Adrenal gland (tissue), 12 donors: ENCODE measurements around the gene ZIC2. TPM values are rescaled to one million over a fixed set of nuclear protein-coding genes. Genes with fewer than 3 reads are reported as not detected.

Experiments used
- DNase-seq, 7 donors: peaks; one replicate each; pipeline ENCODE4 v3.0.0-alpha.2; 2019 to 2020
- H3K27ac ChIP-seq, 5 donors: fragments of 200-600 bp; sonication (generic) in 4 of 5; 1 replicate in 3 of 5; 2 replicates in 2 of 5; pipeline versions ENCODE4 v1.5.1 to v1.8.0; 2016 to 2020; ENCODE audit warnings: mild to moderate bottlenecking in 1 of 5
- H3K27me3 ChIP-seq: fragments of 200-600 bp; 2 replicates; pipeline ENCODE4 v1.8.0; 2021
- H3K36me3 ChIP-seq, 2 donors: fragments of 200-600 bp; replicated peaks in 1 of 2; 1 replicate in 1 of 2; 2 replicates in 1 of 2; pipeline versions ENCODE4 v1.5.1 to v1.8.0; 2018 to 2022
- H3K4me1 ChIP-seq, 2 donors: fragments of 200-600 bp; replicated peaks in 1 of 2; 1 replicate in 1 of 2; 2 replicates in 1 of 2; pipeline versions ENCODE4 v1.5.1 to v1.8.0; 2018 to 2021
- H3K4me3 ChIP-seq, 4 donors: fragments of 200-600 bp; sonication (generic) in 3 of 4; one replicate each; pipeline ENCODE4 v1.5.1; 2016 to 2018
- H3K9me3 ChIP-seq, 3 donors: fragments of 200-600 bp; sonication (generic) in 1 of 3; replicated peaks in 1 of 3; 1 replicate in 2 of 3; 2 replicates in 1 of 3; pipeline versions ENCODE4 v1.5.1 to v1.8.0; 2016 to 2021
- CTCF ChIP-seq, 6 experiments: fragments of 450-650 bp in 4 of 6; fragments of 200-600 bp in 2 of 6; sonication (generic) in 1 of 6; IDR thresholded peaks; 1 replicate in 5 of 6; 2 replicates in 1 of 6; pipeline versions ENCODE4 v1.5.1 to v1.8.0; 2016 to 2021; ENCODE audit warnings: antibody characterized with exemption in 6 of 6, mild to moderate bottlenecking in 2 of 6, moderate library complexity in 1 of 6
- POLR2A ChIP-seq, 2 donors: fragments of 450-650 bp; IDR thresholded peaks; one replicate each; pipeline ENCODE4 v1.6.1; 2017; ENCODE audit warnings: antibody characterized with exemption in 2 of 2, mild to moderate bottlenecking in 2 of 2, moderate library complexity in 1 of 2
- WGBS, 4 donors: extraction: QIAGEN DNeasy Blood & Tissue Kit in 2 of 4; methylation state at CpG; one replicate each; pipeline versions ENCODE4 v1.1.5 to v1.1.7; 2013 to 2017; 5-methylcytosine and 5-hydroxymethylcytosine counted together
- intact Hi-C, 2 donors: fragments of 100-400 bp; cut with DNase I; formaldehyde crosslinking; loops; one replicate each; pipeline versions ENCODE4 v1.14.1 to v1.15.0; 2022 to 2023
- polyA plus RNA-seq, 3 donors: library from polyadenylated mRNA; stranded (reverse); fragments of 200-250 nt in 2 of 3; fragments of 350-450 nt in 1 of 3; fragmentation: Illumina TruSeq in 1 of 3; extraction: RNeasy Lipid Tissue Mini Kit (QIAGEN cat#74804) in 1 of 3; gene quantifications; one replicate each; pipeline ENCODE4 v1.2.3, GENCODE V29; 2013 to 2014
- total RNA-seq, 9 donors: library from RNA; depleted of rRNA in 4 of 9; stranded (reverse); fragments of >200 nt in 4 of 9; fragments of 120-200 nt in 1 of 9; fragmentation: NEBNext Ultra II Directional in 1 of 9; extraction: Animal tissue kit (Norgen Biotek cat#: 25700) in 1 of 9; gene quantifications; one replicate each; pipeline versions ENCODE4 v1.1.0 to v1.2.4, GENCODE V29; 2013 to 2023
- donor health status: healthy with polysubstance abuse.
- donor health status: Bipolar disorder and iron deficiency.
- donor health status: DM: yes; HTN: yes; CAD: no.
- donor health status: DM: no; HTN: no; CAD: no.
- donor health status: DM: no; HTN: no; CAD: no.
- donor health status: DM: yes; HTN: yes; CAD: no.

The ZIC2 gene
- total and polyA plus RNA-seq, 12 donors: 0.43 to 0.46 TPM; not detected in 10

DNA sequence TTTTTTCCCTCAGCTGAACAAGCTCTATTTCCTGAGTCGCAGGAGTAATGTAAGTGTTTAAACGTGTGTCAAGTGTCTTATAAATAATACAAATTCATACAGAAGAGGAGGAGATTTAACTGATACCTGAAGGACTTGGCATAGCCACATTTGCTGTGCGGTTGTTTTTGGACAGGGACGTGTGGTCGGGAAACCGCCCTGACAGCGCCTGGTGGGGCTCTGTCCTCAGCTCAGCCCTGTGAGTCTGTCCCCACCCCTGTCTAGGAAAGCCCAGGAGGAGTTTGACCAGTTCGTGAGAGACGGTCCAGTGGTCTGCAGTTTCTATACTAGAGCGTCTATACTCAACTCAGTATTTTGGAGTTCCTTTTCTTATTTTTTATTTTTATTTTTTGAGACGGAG is 16.7 kb downstream of the ZIC2 start:
- H3K27me3 ChIP-seq: peaks cover 59% of the 10 kb centered on the region
- TF ChIP-seq POLR2A (IDR thresholded peaks at IDR 0.05): no peak
- no peak for TF ChIP-seq CTCF (IDR thresholded peaks at IDR 0.05)
- H3K4me3 ChIP-seq: no peak overlapping the region
- H3K4me1 ChIP-seq: no peaks in the 10 kb centered on the region
- no peaks in the 10 kb centered on the region for H3K36me3 ChIP-seq
- H3K9me3 ChIP-seq: no peaks in the 10 kb centered on the region
- WGBS, 4 donors: 84 to 95% (median 93%) methylated on average over 11 of the region's 11 CpGs
- no peak overlapping the region for H3K27ac ChIP-seq
- DNase-seq: no peak
- intact Hi-C loops: no loop called here

- H3K27ac ChIP-seq: no peak overlapping the region
- TF ChIP-seq CTCF (IDR thresholded peaks at IDR 0.05) (no peak), POLR2A (IDR thresholded peaks at IDR 0.05) (no peak)
- peaks cover 6% of the 10 kb centered on the region for H3K27me3 ChIP-seq
- H3K9me3 ChIP-seq: no peaks in the 10 kb centered on the region
- no peaks in the 10 kb centered on the region for H3K4me1 ChIP-seq
- no peak overlapping the region for H3K4me3 ChIP-seq
- intact Hi-C loops: no loop called here
- H3K36me3 ChIP-seq: no peaks in the 10 kb centered on the region
- no peak for DNase-seq
- WGBS, 4 donors: 83 to 88% (median 86%) methylated on average over 1 of the region's 1 CpG
These were observed 33.0 kb downstream of the ZIC2 start for GRCh38 chr13:100014621-100015020.

DNA sequence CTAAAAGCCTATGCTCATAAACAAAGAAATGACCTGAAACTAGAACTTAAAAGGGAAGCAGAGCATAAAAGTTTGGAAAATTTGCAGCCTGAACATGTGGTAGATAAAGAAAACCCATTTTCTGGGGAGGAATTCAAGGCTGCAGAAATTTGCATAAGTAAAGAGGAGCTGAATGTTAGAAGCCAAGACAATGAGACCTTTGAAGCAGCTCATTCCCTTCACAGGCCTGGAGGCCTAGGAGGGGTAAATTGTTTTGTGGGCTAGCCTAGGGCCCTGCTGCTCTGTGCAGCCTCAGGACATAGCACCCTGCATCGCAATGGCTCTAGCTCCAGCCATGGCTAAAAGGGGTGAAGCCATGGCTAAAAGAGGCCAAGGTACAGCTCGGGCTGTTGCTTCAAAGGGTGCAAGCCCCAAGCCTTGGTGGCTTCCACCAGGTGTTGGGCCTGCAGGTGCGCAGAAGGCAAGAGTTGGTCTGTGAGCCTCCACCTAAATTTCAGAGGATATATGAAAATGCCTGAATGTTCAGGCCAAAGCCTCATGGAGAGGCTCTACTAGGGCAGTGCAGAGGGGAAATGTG is 38.3 kb downstream of the ZIC2 start:
- no peaks in the 10 kb centered on the region for H3K9me3 ChIP-seq
- H3K4me1 ChIP-seq: no peaks in the 10 kb centered on the region
- no peaks in the 10 kb centered on the region for H3K27me3 ChIP-seq
- WGBS, 4 donors: 91 to 100% (median 95%) methylated on average over 2 to 3 of the region's 3 CpGs
- H3K27ac ChIP-seq: no peak overlapping the region
- no peaks in the 10 kb centered on the region for H3K36me3 ChIP-seq
- TF ChIP-seq POLR2A (IDR thresholded peaks at IDR 0.05) (no peak), CTCF (IDR thresholded peaks at IDR 0.05) (no peak)
- DNase-seq: no peak
- no peak overlapping the region for H3K4me3 ChIP-seq
- intact Hi-C loops: no loop called here

- Histone ChIP-seq H3K9me3 (no peaks in the 10 kb centered on the region), H3K4me3 (no peak overlapping the region), H3K36me3 (no peaks in the 10 kb centered on the region), H3K27ac (no peak overlapping the region), H3K4me1 (no peaks in the 10 kb centered on the region), H3K27me3 (peaks cover 5% of the 10 kb centered on the region)
- DNase-seq: no peak
- WGBS, 4 donors: 77 to 89% (median 83%) methylated on average over 3 of the region's 3 CpGs
- TF ChIP-seq POLR2A (IDR thresholded peaks at IDR 0.05): no peak
- TF ChIP-seq CTCF (IDR thresholded peaks at IDR 0.05): no peak
- intact Hi-C loops: no loop called here
These were observed 41.2 kb downstream of the ZIC2 start for GRCh38 chr13:100022798-100023197.
